ENCODE data around the gene TFAP2D.

The TFAP2D gene

GRCh38 chr6:50709366-50709734, 4.0 kb upstream of the TFAP2D start:
- no peak overlapping the region for H3K4me2 ChIP-seq (ENCODE audit: low read length)

GRCh38 chr6:50711686-50712085, 1.6 kb upstream of the TFAP2D start:
- Histone ChIP-seq H3K9me3 (ENCODE audit: low read length) (no peaks in the 10 kb centered on the region), H3K79me2 (ENCODE audit: insufficient read depth, low read length) (no peaks in the 10 kb centered on the region), H3K36me3 (ENCODE audit: insufficient read depth, low read length) (no peaks in the 10 kb centered on the region), H3K27me3 (ENCODE audit: insufficient read depth, low read length) (no peaks in the 10 kb centered on the region), H3K9ac (ENCODE audit: low read length) (no peak overlapping the region), H3K27ac (ENCODE audit: low read depth, low read length, poor library complexity, severe bottlenecking) (no peak overlapping the region), H3K4me1 (ENCODE audit: insufficient read depth, low read length, severe bottlenecking) (no peaks in the 10 kb centered on the region), H3K4me2 (ENCODE audit: low read length) (no peak overlapping the region), H3K4me3 (ENCODE audit: low read depth, low read length, poor library complexity, severe bottlenecking) (no peak overlapping the region), H4K20me1 (ENCODE audit: insufficient read depth, low read length) (no peaks in the 10 kb centered on the region), H2AFZ (ENCODE audit: low read length) (no peak overlapping the region), H3F3A (ENCODE audit: insufficient read depth, low read length) (no peaks in the 10 kb centered on the region), H3K9me2 (ENCODE audit: low read depth, low read length) (no peaks in the 10 kb centered on the region)
- TF ChIP-seq EZH2 (IDR thresholded peaks at IDR 0.05; ENCODE audit: borderline replicate concordance, low read length) (no peak), CTCF (IDR thresholded peaks at IDR 0.05; ENCODE audit: low read length) (no peak)

More at GRCh38 chr6:50709366-50709734, 4.0 kb upstream of the TFAP2D start:
- TF ChIP-seq CTCF (IDR thresholded peaks at IDR 0.05; ENCODE audit: low read length) = no peak
- no peak for TF ChIP-seq EZH2 (IDR thresholded peaks at IDR 0.05; ENCODE audit: borderline replicate concordance, low read length)
- Histone ChIP-seq H3K9ac (ENCODE audit: low read length) (no peak overlapping the region), H3K9me2 (ENCODE audit: low read depth, low read length) (no peaks in the 10 kb centered on the region), H3K36me3 (ENCODE audit: insufficient read depth, low read length) (no peaks in the 10 kb centered on the region), H3K4me1 (ENCODE audit: insufficient read depth, low read length, severe bottlenecking) (no peaks in the 10 kb centered on the region), H4K20me1 (ENCODE audit: insufficient read depth, low read length) (no peaks in the 10 kb centered on the region), H3K27ac (ENCODE audit: low read depth, low read length, poor library complexity, severe bottlenecking) (no peak overlapping the region), H2AFZ (ENCODE audit: low read length) (no peak overlapping the region), H3K4me3 (ENCODE audit: low read depth, low read length, poor library complexity, severe bottlenecking) (no peak overlapping the region), H3F3A (ENCODE audit: insufficient read depth, low read length) (no peaks in the 10 kb centered on the region), H3K9me3 (ENCODE audit: low read length) (no peaks in the 10 kb centered on the region), H3K27me3 (ENCODE audit: insufficient read depth, low read length) (no peaks in the 10 kb centered on the region), H3K79me2 (ENCODE audit: insufficient read depth, low read length) (no peaks in the 10 kb centered on the region)

DNA sequence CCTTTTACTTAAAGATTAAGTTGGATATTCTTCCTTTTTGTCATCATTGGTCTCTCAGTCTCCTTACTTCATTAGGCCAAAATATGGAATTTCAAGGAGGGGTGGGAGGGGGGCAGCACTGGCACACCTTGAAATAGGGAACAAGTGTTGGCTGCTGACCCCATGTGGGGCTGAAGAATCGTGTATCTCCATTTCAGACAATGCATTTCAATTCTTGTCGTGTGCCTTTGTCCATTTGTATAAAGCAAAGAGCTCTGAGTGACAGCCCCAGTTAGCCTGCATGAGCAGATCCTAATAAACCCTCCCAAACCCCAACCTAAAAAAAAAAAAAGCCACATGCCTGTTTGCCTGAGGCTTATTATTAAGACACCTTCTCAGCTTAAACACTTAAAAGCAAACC, 1.0 kb upstream of the TFAP2D start:
- H3K4me1 ChIP-seq (ENCODE audit: insufficient read depth, low read length, severe bottlenecking) = no peaks in the 10 kb centered on the region
- no peaks in the 10 kb centered on the region for H3K9me2 ChIP-seq (ENCODE audit: low read depth, low read length)
- no peaks in the 10 kb centered on the region for H4K20me1 ChIP-seq (ENCODE audit: insufficient read depth, low read length)
- H3K79me2 ChIP-seq (ENCODE audit: insufficient read depth, low read length) = no peaks in the 10 kb centered on the region
- H3K4me3 ChIP-seq (ENCODE audit: low read depth, low read length, poor library complexity, severe bottlenecking) = no peak overlapping the region
- no peaks in the 10 kb centered on the region for H3F3A ChIP-seq (ENCODE audit: insufficient read depth, low read length)
- no peak overlapping the region for H3K27ac ChIP-seq (ENCODE audit: low read depth, low read length, poor library complexity, severe bottlenecking)
- H3K9me3 ChIP-seq (ENCODE audit: low read length) = no peaks in the 10 kb centered on the region
- no peaks in the 10 kb centered on the region for H3K36me3 ChIP-seq (ENCODE audit: insufficient read depth, low read length)
- TF ChIP-seq CTCF (IDR thresholded peaks at IDR 0.05; ENCODE audit: low read length) = no peak
- no peak for TF ChIP-seq EZH2 (IDR thresholded peaks at IDR 0.05; ENCODE audit: borderline replicate concordance, low read length)
- no peaks in the 10 kb centered on the region for H3K27me3 ChIP-seq (ENCODE audit: insufficient read depth, low read length)
- no peak overlapping the region for H3K9ac ChIP-seq (ENCODE audit: low read length)
- no peak overlapping the region for H2AFZ ChIP-seq (ENCODE audit: low read length)
- no peak overlapping the region for H3K4me2 ChIP-seq (ENCODE audit: low read length)

All from OCI-LY1 (cell line).